Measurements from ENCODE around the gene SHOX.

- TF ChIP-seq CHD2 (IDR thresholded peaks at IDR 0.05; ENCODE audit: low read length, partially characterized antibody) (no peak), POLR2A (IDR thresholded peaks at IDR 0.05; ENCODE audit: low read length) (no peak), RNF2 (IDR thresholded peaks at IDR 0.05; ENCODE audit: borderline replicate concordance, low read depth) (no peak), FOSL2 (IDR thresholded peaks at IDR 0.05) (no peak), FOSL2 (CRISPR knock-in tag; IDR thresholded peaks at IDR 0.05) (no peak), PBX3 (IDR thresholded peaks at IDR 0.05) (no peak), CTCF (IDR thresholded peaks at IDR 0.05) (no peak), CBX2 (IDR thresholded peaks at IDR 0.05; ENCODE audit: borderline replicate concordance, low read depth) (no peak), MAFK (IDR thresholded peaks at IDR 0.05; ENCODE audit: partially characterized antibody) (no peak)
Measured at GRCh38 chrX:653306-653705, 22.7 kb downstream of the SHOX start.
